HG02938 (cell line): ENCODE data around the gene HSPB7.
"Not testable (repeated sequence)": the region's sequence is repeated elsewhere in the genome, so short reads cannot be mapped to it uniquely, and the experiment has no call there.

ENCODE experiments used
- ATAC-seq: cut with Tn5 transposase; IDR thresholded peaks from one replicate; pipeline ENCODE4 v1.9.1; 2021; ENCODE audit warnings: mild to moderate bottlenecking, moderate library complexity; ENCODE audit not compliant: unreplicated experiment

HSPB7 gene

DNA sequence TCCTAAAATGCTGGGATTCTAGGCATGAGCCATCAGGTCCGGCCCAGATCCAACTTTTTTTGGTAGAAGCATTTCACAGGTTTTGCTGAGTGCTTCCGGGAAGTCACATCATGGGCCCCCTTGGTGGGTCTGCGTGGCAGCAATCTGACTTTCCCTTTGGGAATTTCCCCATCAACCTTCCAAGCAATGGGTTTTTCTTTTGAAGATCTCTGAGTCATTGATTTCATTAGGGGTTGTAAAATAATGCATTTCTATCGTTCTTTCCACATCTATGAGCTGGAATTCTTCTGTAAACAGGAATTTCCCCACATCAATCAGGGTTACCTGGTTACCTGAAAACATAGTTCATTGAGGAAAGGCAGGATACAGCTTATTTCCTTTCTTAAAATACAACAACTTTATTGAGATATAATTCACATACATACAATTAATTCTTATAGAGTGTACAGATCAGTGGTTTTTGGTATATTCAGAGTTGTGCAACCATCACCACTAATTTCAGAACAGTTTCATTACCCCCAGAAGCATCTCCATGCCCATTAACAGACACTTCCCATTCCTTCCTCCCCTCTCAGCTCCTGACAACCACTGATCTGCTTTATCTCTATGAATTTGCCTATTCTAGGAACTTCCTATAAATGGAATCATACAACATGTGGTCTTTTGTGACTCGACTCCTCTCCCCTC is 32.1 kb downstream of the HSPB7 start:
- no peak for ATAC-seq

DNA sequence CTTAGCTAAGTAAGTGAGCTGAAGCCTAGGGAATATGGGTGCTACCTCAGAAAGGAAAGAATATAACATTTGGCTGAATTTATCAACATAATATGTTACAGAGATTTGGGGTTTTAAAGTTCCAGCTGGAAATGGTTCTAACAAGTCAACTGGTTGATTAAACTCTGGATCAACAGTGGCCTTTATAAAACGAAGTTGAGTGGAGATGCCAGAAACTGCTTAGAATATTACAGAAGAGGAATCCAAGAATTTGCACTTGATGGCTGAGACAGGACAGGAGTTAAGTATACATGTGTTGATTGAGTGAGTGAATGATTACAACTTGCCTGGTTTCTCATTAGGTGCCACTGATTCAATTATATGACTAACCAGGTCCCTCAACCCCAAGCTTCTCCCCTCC is 34.6 kb downstream of the HSPB7 start:
- ATAC-seq, result no peak

DNA sequence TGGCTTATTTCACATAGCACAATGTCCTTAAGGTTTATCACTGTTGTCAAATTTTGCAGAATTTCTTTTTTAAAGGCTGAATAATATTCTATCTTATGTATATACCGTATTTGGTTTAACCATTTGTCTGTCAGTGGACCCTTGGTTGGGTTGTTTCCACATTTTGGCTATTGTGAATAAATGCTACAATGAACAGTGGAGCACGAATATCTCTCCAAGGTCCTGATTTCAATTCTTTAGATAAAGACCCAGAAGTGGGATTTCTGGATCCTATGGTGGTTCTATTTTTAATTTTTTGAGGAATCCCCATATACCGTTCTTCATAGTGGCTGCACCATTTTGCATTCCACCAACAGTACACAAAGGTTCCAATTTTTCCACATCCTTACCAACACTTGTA is 36.2 kb downstream of the HSPB7 start:
- no peak for ATAC-seq

DNA sequence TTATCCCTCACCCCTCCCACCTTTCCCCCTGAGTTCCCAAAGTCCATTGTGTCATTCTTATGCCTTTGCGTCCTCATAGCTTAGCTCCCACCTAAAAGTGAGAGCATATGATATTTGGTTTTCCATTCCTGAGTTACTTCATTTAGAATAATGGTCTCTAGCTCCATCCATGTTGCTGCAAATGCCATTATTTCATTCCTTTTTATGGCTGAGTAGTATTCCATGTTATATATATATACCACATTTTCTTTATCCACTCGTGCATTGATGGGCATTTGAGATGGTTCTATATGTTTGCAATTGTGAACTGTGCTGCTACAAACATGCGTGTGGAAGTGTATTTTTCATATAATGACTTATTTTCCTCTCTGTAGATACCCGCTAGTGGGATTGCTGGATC is 39.9 kb downstream of the HSPB7 start:
- ATAC-seq, result not testable (repeated sequence)

DNA sequence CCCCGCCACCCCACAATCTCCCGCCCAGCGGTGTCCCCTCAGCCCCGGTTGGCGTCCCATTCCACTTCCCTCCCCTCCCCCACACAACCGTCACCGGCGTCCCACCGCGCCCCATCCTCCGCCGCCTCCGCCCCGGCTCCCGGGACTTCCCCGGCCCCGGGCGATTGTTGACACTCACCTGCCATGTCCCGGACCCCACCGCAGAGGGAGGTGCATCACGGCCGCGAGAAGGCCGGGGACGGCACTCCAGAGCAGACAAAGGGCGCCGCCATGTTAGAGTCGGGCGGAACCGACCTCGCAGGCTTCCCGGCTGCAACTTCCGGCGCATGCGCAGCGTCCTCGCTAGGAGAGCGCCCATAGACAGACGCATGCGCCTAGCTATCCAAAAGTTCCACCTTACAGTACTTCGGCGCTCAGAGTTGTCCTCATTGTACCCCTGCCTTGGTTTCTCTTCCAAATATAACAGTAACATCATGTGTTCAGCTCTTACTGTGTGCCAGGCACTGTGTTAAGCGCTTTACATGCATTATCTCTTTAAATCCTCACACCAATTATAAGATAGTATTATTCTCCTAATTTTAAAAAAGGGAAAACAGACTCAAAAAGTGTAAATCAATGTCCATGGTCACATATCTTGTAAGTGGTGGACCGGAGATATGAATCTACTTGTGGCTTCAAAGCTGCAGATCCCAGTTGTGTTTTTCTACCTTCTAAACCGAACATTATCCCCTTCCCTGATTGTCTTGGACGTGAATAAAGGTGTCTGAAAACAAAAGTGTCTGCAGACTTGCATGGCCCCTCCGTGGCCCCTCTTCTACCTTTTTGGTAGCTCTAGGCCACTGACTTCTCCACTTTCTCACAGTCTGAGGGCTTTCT is 41.8 kb downstream of the HSPB7 start, which contains the start of gene ZBTB17:
TSS of gene ZBTB17 (minus strand) at position 297 of the 876 bp plus-strand sequence. CDS start 27,606 bp downstream, outside the sequence.
- peak; percentile 77 for ATAC-seq

DNA sequence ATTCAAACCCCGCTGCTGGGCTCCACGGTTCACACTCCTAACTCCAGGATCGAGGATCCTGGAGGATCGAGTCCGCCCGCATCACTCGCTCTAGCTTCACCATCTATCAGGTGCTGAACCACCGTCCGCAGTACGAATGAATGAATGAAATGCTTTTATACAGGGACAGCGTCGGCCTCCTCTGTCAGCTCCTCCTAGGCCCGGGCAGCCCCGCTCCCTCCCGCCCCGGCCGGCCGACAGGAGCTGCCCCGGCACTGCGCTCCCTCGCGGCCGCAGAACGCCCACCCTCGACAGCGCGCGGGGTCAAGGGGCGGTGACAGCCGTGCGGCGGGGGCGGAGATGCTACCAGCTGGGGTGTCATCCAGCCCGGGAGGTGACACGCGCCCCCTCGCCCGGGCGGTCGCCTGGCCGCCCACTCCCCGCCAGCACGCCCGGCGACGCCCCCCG is 42.5 kb downstream of the HSPB7 start:
- ATAC-seq, result peak; percentile 42

DNA sequence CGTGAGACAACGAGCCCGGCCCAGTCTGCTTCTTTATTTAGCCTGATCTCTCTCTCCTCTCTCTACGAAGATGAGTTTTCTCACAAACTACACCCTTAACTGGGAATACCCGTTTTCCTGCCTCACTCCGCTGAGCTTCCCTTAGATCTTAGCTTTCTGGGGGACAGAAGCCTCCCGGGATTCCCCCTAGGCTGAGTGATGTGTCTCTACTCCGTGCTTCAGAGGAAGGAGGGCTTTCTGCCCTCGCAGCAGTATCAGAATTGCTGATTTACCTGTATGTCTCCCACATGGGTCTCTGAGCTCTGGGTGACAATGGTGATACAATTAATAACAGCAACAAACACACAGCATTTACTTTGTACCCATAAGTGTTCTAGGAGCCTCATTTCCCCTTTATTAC is 43.0 kb downstream of the HSPB7 start:
- ATAC-seq, result peak; percentile 21

DNA sequence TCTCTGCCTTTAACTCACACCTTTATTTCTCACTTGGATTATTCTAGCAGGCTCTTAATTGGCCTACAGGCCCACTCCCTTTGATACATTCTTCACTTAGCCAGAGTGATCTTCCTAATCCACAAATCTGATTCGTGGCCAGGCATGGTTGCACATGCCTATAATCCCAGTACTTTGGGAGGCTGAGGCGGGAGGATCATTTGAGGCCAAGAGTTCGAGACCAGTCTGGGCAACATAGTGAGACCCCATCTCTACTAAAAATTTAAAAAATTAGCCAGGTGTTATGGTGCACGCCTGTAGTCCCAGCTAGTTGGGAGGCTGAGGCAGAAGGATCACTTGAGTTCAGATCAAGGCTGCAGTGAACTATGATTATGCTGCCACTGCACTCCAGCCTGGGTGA is 44.1 kb downstream of the HSPB7 start:
- no peak for ATAC-seq

DNA sequence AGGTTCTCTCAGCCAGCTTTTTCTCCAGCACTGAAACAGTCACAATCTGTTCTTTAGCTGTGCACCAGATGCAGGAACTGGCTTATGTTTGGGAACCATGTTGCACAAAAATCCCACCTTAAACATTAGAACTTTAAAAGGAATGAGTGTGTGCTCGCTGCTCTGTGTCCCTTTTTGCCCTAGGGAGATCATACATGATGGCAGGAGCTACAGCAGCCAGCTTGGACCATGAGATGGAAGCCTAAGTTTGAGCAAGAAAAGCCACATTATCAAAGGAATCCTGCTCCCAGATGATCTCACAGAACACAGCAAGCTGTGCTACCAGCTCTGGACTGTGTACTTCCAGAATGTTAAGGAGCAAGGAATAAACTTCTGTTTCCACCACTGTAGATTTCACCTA is 45.4 kb downstream of the HSPB7 start:
- no peak for ATAC-seq

DNA sequence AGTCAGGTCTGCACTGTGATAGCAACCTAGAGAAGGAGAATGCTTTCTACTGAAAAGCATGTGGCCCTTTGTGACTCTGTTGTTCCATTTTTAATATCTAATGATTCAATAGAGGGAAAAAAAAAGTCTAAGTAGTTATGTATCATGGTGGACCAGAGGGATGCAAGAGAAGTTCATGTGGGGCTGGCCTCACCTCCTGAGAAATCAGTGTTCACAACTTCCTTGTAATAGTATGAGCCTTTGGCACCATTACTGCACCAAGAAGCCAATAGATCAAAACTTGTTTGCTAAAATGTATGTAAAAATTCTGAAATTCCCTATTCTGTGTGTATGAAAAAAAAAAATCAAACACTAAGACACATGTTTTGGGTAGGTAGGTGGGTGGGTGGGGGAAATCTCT is 46.9 kb downstream of the HSPB7 start:
- no peak for ATAC-seq

DNA sequence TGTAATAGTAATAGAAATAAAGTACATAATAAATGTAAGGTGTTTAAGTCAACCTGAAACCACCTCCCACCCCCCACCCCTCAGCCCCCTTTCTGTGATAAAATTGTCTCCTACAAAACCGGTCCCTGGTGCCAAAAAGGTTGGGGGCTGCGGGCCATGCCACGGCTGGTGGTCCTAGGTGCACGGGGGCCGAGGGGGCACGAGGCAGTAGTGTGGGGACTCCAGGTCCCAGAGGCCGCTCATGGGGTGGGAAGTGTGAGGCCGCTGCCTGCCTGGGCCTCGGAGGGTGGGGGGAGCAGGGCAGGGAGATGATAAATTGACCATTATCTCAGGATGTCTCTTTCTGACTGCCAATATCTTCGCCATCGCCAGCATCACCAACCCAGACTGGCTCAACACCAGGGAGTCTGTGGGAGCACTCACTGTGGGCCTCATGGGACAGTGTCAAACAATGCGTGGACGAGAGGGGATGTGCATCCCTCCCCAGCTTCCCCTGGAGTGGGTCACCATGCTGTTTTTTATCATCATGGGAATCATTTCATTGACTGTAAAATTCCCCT is 48.4 kb downstream of the HSPB7 start:
- no peak for ATAC-seq

DNA sequence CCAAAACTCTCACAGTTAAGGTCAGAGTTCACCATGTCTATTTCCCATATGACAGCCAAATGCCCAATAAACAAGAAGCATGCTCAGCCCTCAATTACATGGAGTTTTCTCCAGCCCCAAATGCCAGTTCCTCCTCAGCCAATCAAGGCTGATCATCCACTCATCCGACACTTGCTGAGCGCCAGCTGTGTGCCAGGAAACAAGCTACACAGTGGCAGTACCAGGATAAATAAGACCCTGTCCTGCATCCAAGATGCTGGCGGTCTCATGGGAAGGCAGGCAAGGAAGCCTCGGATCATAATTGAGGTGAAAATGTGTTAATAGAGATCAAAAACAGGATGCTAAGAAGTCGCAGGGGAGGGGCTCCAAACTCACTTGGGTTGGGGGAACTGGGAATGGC is 49.7 kb downstream of the HSPB7 start:
- ATAC-seq, result no peak

DNA sequence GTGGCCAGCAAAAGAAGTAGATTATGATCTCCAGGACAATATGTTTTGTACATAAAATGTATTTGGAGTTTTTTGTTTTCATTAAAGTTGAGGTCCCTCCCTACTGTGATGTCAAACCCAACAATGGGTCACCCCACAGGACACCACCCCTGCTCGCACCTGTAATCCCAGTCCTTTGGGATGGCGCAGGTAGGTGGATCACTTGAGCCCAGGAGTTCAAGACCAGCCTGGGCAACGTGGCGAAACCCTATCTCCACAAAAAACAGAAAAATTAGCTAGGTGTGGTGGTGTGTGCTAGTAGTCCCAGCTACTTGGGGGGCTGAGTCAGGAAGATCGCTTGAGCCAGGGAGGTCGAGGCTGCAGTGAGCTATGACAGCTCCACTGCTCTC is 50.9 kb downstream of the HSPB7 start:
- ATAC-seq, result no peak

DNA sequence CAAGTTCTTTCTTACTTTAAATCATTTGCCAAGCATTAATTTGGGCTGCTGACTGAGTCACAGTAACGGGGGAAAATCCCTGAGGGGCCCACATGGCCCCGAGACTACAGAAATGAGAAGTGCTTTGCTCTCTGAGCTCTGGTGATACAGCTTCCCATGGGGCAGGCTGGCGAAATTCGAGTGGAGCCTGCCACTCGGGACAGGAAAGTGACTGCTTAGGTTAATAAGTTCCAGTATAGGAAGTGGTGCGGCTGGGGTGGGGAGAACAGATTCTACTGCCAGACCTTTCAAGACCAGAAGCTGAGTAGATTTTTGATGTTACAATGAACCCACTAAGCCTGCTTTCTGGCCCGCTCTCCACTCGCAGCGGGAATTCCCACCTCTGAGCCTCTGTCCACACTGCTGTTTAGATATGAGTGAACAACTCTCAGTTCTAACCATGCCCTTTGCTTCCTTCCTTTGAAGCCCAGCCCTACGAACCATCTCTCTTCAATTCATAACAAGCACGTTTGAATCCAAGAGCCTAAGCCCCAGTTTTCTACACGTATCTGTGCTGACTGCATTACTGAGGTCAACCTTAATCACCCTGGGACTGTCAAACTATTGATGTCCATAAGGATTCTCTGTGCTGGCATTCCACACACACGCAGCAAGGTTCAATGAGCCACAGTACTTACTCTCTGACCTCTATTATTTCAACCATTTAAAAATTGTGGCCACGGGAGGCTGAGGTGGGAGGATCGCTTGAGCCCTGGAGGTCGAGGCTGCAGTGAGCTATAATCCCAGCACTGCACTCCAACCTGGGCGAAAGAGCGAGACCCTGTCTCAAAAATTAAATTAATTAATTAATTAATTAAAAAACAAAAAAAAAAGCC is 51.5 kb downstream of the HSPB7 start:
- ATAC-seq, result peak; percentile 78

DNA sequence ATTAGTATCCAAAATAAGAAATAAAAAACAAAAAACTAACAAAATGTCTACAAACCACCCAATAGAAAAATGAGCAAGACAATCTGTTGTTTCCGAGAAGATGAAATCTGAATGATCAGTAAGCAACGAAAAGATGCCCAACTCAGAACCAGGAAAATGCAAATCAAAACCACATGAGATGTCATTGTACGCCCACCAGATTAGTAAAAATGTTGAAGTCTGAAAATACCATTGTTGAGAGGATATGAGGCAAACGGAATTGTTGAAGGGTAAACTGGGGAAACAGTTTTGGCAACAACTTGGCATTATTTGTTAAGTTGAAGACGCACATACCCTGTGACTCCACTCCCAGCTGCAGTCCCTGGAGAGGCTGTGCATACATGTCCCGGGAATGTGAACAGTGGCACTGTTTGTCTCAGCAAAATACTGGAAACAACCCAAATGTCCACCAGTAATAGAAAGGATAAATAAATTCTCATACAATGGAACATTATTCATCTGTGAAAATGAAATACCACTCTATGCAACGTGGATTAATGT is 52.5 kb downstream of the HSPB7 start:
- no peak for ATAC-seq
